Smooth muscle cell (in vitro differentiated cells): ENCODE results near the gene RPP14. TPM values are rescaled to one million over a fixed set of nuclear protein-coding genes. Genes with fewer than 3 reads are reported as not detected.
A peak's percentile ranks its signal among the peaks of the same experiment; 100 is the strongest.

Experiments
- DNase-seq: peaks from one replicate; lab custom pipeline; 2025; ENCODE audit not compliant: unreplicated experiment; lab: John Stamatoyannopoulos, UW
- H2AFZ ChIP-seq: fragments of 200-600 bp; sonication (generic); 2 replicates; pipeline ENCODE4 v1.6.0; 2016; ENCODE audit warnings: antibody characterized with exemption, low read depth, mild to moderate bottlenecking
- H3F3A ChIP-seq: fragments of 200-600 bp; sonication (generic); 2 replicates; pipeline ENCODE4 v1.6.0; 2017; ENCODE audit warnings: antibody characterized with exemption, low read depth
- H3K27ac ChIP-seq: fragments of 200-600 bp; sonication (generic); 2 replicates; pipeline ENCODE4 v1.5.1; 2016; ENCODE audit warnings: low read depth, mild to moderate bottlenecking
- H3K27me3 ChIP-seq: fragments of 200-600 bp; sonication (generic); 2 replicates; pipeline ENCODE4 v1.6.1; 2016; ENCODE audit warnings: low read depth, mild to moderate bottlenecking
- H3K36me3 ChIP-seq: fragments of 200-600 bp; sonication (generic); 2 replicates; pipeline ENCODE4 v1.5.1; 2016; ENCODE audit warnings: low read depth
- H3K4me1 ChIP-seq: fragments of 200-600 bp; sonication (generic); 2 replicates; pipeline ENCODE4 v1.5.1; 2016; ENCODE audit warnings: low read depth
- H3K4me2 ChIP-seq: fragments of 200-600 bp; sonication (generic); 2 replicates; pipeline ENCODE4 v1.6.0; 2016; ENCODE audit warnings: mild to moderate bottlenecking
- H3K4me3 ChIP-seq: fragments of 200-600 bp; sonication (generic); 2 replicates; pipeline ENCODE4 v1.5.1; 2016; ENCODE audit warnings: mild to moderate bottlenecking
- H3K79me2 ChIP-seq: fragments of 200-600 bp; sonication (generic); 2 replicates; pipeline ENCODE4 v1.6.0; 2016; ENCODE audit warnings: low read depth, mild to moderate bottlenecking
- H3K9ac ChIP-seq: fragments of 200-600 bp; sonication (generic); 2 replicates; pipeline ENCODE4 v1.6.0; 2016; ENCODE audit warnings: low read depth
- H3K9me3 ChIP-seq: fragments of 200-600 bp; sonication (generic); replicated peaks from 2 replicates; pipeline ENCODE4 v1.5.1; 2016; ENCODE audit warnings: low read depth
- H4K20me1 ChIP-seq: fragments of 200-600 bp; sonication (generic); 2 replicates; pipeline ENCODE4 v1.6.0; 2016; ENCODE audit warnings: low read depth
- WGBS: methylation state at CpG from one replicate; pipeline ENCODE4 v1.1.7; 2016; ENCODE audit warnings: low lambda C conversion rate; 5-methylcytosine and 5-hydroxymethylcytosine counted together
- polyA plus RNA-seq: library from polyadenylated mRNA; unstranded; fragments of >200 nt; fragmentation: Nextera tagmentation; extraction: Ambion mirVana; gene quantifications from 2 replicates; pipeline ENCODE4 v1.2.1, GENCODE V29; 2016
- total RNA-seq: library from RNA; depleted of rRNA; stranded (reverse); fragments of >200 nt; gene quantifications from 2 replicates; pipeline ENCODE4 v1.2.3, GENCODE V29; 2014
- TF ChIP-seq, protein P1 (sequence below): fragments of 200-600 bp; sonication (generic); IDR thresholded peaks from 2 replicates; pipeline ENCODE4 v1.5.1; 2017; ENCODE audit warnings: borderline replicate concordance, mild to moderate bottlenecking, antibody characterized with exemption; ENCODE audit not compliant: insufficient read depth, poor library complexity, severe bottlenecking

Gene RPP14
- total RNA-seq, result 10.4 and 17.4 TPM in 2 replicates
- 7.7 and 9.8 TPM in 2 replicates for polyA plus RNA-seq

DNA sequence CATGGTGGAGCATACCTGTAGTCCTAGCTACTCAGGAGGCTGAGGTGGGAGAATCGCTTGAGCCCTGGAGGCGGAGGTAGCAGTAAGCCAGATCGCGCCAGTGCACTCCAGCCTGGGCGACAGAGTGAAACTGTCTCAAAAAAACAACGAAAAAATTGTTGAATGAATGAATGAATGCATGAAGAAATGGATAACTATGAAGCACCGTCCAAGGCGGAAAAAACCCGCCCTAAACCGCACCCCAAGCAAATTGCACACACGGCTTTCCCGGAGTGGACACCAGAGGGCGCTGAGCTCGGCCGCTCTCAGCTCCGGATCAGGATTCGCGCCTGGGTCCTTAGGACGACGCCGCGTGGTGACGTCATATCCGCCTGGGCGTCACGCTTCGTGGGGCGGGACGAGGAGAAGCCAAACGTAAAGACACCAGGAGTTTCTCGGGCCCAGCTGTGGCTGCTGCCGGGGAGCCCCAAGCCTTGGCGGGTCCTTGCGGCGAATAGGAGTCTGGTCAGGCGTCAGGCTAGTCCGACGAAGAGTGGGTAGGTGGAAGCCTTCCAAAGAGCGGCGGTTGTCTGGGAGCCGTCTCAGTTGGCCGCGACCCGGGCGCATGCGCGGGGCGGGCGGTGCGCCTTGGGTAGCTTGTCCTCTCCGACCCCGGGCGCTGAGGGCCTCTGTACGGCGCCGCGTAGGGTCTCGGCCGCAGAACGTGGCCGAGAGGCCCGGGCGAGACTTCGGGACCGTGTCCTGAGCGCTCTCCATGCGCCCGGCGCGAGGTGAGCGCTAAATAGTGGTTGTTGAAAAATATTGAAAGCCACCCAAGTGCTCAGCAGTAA, at the start of gene RPP14, which contains the start of gene HTD2:
TSS of gene RPP14 (plus strand) at position 364 of the 830 bp plus-strand sequence. CDS start 4,085 bp downstream, outside the sequence.
TSS of gene HTD2 (plus strand) at position 639 of the 830 bp plus-strand sequence. CDS start 11,094 bp downstream, outside the sequence.
- peak within 1 kb of the TSS; percentile 89 for H2AFZ ChIP-seq
- peak within 1 kb of the TSS; percentile 95 for H3K4me2 ChIP-seq
- H3K9me3 ChIP-seq, result no peaks in the 10 kb centered on the region
- TF ChIP-seq, protein P1, sequence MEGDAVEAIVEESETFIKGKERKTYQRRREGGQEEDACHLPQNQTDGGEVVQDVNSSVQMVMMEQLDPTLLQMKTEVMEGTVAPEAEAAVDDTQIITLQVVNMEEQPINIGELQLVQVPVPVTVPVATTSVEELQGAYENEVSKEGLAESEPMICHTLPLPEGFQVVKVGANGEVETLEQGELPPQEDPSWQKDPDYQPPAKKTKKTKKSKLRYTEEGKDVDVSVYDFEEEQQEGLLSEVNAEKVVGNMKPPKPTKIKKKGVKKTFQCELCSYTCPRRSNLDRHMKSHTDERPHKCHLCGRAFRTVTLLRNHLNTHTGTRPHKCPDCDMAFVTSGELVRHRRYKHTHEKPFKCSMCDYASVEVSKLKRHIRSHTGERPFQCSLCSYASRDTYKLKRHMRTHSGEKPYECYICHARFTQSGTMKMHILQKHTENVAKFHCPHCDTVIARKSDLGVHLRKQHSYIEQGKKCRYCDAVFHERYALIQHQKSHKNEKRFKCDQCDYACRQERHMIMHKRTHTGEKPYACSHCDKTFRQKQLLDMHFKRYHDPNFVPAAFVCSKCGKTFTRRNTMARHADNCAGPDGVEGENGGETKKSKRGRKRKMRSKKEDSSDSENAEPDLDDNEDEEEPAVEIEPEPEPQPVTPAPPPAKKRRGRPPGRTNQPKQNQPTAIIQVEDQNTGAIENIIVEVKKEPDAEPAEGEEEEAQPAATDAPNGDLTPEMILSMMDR, result peak; percentile 94
- peaks cover 39% of the 10 kb centered on the region for H4K20me1 ChIP-seq
- H3K27me3 ChIP-seq, result peaks cover 3% of the 10 kb centered on the region
- peak within 1 kb of the TSS; percentile 98 for H3K9ac ChIP-seq
- no peaks in the 10 kb centered on the region for H3F3A ChIP-seq
- WGBS, result 6% methylated on average over 64 of the region's 71 CpGs
- H3K4me1 ChIP-seq, result peaks cover 13% of the 10 kb centered on the region
- H3K79me2 ChIP-seq, result peaks cover 44% of the 10 kb centered on the region
- H3K27ac ChIP-seq, result peak within 1 kb of the TSS; percentile 99
- peak; percentile 98 for DNase-seq
- H3K4me3 ChIP-seq, result peak within 1 kb of the TSS; percentile 92
- no peaks in the 10 kb centered on the region for H3K36me3 ChIP-seq

DNA sequence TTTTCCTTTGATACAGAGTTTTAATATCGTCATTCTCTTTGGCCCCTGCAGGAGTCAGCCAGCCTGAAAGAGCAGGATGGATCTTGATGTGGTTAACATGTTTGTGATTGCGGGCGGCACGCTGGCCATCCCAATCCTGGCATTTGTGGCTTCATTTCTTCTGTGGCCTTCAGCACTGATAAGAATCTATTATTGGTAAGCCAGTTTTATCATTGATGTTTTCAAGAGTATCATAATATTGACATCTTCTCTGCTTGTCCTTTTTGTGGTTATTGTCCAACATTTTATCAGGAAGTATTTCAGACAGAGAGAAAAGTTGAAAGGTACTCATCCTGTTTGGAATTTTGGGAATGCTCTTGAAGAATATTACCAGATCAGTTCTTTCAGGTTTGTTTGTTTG, 49.5 kb upstream of the RPP14 start:
- H4K20me1 ChIP-seq, result no peaks in the 10 kb centered on the region
- H3K4me2 ChIP-seq, result no peak overlapping the region
- no peak overlapping the region for H3K9ac ChIP-seq
- WGBS, result 87% methylated on average over 4 of the region's 4 CpGs
- no peaks in the 10 kb centered on the region for H3K79me2 ChIP-seq
- no peaks in the 10 kb centered on the region for H3K27me3 ChIP-seq
- no peak for DNase-seq
- no peak overlapping the region for H3K27ac ChIP-seq
- TF ChIP-seq, protein P1, result no peak
- peaks cover 20% of the 10 kb centered on the region for H3K4me1 ChIP-seq
- H3K36me3 ChIP-seq, result no peaks in the 10 kb centered on the region
- no peak overlapping the region for H3K4me3 ChIP-seq
- H3F3A ChIP-seq, result no peaks in the 10 kb centered on the region
- no peaks in the 10 kb centered on the region for H3K9me3 ChIP-seq
- H2AFZ ChIP-seq, result no peak overlapping the region

DNA sequence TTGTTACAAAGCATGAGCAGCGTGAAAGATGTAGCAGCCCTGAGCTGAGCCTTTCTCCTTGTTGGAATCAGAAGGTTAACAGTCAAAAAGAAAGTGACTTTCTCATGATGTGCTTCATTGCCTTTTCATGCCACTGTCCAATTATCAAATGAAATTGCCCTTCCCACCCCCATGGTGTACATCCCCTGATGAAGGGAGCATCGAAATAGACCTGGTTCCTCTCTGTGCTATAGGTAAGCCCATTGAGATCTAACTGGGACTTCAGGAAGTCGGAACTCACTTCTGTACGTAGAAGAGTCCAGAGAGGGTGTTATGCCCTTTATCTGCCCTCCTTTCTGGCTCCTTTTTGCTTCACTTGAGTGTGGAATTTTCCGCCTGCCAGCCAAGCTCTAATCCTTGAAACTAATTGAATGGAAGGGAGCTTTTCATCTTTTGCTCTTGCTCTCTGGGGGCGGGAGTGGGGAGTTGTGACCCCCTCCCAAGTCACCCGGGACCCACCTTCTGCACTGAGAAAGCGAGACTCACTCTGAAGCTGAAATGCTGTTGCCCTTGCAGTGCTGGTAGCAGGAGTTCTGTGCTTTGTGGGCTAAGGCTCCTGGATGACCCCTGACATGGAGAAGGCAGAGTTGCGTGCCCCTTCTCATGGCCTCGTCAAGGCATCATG, 47.5 kb upstream of the RPP14 start:
- no peak overlapping the region for H3K27ac ChIP-seq
- H3K79me2 ChIP-seq, result no peaks in the 10 kb centered on the region
- no peaks in the 10 kb centered on the region for H3K27me3 ChIP-seq
- H3K9ac ChIP-seq, result no peak overlapping the region
- no peak for DNase-seq
- H3K36me3 ChIP-seq, result no peaks in the 10 kb centered on the region
- H3K9me3 ChIP-seq, result no peaks in the 10 kb centered on the region
- no peak overlapping the region for H3K4me2 ChIP-seq
- 88% methylated on average over 10 of the region's 10 CpGs for WGBS
- TF ChIP-seq, protein P1, result no peak
- H3K4me1 ChIP-seq, result peaks cover 20% of the 10 kb centered on the region
- H3F3A ChIP-seq, result no peaks in the 10 kb centered on the region
- no peak overlapping the region for H2AFZ ChIP-seq
- H3K4me3 ChIP-seq, result no peak overlapping the region
- no peaks in the 10 kb centered on the region for H4K20me1 ChIP-seq
